Stimulated activated CD8-positive, alpha-beta memory T cell treated with anti-CD3 and anti-CD28 coated beads, Interleukin-7, amount 100 ng/mL, for 1 hour (primary cell): ENCODE measurements around the gene ATRNL1.

Source experiments
- DNase-seq, 2 donors: peaks; one replicate each; pipeline ENCODE4 v3.0.0-alpha.2; 2020; ENCODE audit warnings: low read depth in 2 of 2

ATRNL1 gene

GRCh38 chr10:115951242-115951641 lies 858.1 kb downstream of the ATRNL1 start:
- no peak for DNase-seq

DNA sequence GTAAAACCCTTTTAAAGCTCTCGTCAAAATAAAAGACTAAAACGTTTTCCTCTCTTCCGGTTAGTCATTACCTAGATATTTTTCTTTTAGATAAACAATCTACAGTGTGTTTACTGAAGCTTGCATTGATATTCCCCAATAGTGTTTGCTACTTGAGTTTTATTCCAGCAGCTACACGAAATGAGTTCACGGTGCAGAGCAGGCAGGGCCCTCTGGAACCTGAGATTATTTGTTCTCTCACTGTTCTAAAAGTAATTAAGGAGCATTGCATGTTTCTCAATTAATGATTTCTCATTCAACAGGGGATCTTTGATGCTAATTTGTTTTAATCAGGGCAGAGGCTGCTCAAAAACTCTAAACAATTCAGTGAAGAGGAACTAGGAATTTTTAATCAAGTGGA lies 860.1 kb downstream of the ATRNL1 start:
- no peak for DNase-seq

GRCh38 chr10:115953968-115954367 lies 860.8 kb downstream of the ATRNL1 start:
- no peak for DNase-seq

- no peak for DNase-seq
These were observed 863.3 kb downstream of the ATRNL1 start for GRCh38 chr10:115956225-115957011.

GRCh38 chr10:115957012-115957399 lies 863.8 kb downstream of the ATRNL1 start:
- DNase-seq: no peak

DNA sequence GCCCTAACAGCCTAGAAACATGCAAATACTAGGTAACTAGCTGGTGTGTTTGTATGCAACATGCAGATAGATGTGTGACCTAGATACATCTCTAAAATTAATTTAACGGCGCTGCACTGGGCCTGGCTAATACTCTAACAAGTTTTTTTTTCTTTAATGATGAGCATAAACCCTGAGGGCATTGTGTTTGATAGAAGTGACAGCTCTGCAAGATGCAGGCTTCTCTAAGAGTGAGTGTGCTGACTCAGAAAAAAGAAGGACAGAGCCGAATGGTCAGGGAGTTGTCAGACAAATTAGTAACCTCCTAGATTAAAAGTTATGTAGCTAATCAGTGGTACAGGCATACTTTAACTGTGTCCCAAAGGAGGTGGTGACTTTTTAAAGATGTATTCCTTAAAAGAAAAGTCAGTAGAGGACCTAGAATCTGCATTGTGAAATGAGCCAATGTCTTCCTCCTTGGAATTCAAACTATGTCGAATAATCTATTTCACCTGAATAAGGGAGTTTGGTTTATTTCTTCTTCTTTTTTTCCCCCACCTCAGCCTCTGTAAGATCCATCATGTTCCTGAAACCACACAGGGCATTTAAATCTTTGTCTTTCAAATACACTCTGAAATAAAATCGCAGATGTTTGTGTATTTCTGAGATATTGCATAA lies 864.7 kb downstream of the ATRNL1 start:
- DNase-seq: no peak

DNA sequence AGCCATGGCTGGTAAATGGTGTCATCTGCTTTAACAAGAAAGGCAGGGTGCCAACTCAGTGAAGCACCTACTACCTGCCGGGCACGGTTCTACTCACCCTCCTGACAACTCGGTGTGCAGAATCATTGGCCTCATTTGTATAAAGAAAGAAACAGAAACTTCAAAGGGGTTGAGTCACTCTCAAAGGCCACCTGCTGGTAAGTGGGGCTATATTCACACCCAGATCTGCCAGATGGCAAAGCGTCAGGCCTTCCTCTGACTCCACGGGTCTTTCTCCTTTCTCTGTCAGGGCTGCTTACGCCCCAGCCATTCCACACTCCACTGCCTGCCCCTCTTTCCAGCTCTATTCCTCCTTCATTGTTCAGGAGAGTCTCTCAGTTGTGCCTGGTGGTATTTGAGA lies 870.7 kb downstream of the ATRNL1 start:
- DNase-seq: no peak

DNA sequence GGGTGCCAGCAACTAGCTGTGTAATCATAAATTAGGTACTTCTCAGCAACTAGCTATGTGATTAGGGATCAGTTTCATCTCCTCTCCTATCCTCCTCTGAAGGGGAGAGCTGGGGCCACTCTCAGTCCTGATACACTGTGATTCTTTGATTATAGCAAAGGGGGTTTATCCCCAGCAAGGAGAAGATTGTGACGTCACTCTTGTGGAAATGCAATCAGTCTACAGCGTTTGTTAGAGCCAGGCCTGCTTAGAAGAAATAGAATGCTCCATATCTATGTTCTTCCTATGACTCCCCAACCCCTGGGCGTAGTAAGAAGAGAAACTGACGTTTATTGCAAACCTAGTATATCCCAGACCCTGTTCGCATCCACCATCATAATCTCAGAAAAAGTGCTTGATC lies 871.7 kb downstream of the ATRNL1 start:
- no peak for DNase-seq

GRCh38 chr10:115965376-115965775 lies 872.2 kb downstream of the ATRNL1 start:
- DNase-seq: no peak

DNA sequence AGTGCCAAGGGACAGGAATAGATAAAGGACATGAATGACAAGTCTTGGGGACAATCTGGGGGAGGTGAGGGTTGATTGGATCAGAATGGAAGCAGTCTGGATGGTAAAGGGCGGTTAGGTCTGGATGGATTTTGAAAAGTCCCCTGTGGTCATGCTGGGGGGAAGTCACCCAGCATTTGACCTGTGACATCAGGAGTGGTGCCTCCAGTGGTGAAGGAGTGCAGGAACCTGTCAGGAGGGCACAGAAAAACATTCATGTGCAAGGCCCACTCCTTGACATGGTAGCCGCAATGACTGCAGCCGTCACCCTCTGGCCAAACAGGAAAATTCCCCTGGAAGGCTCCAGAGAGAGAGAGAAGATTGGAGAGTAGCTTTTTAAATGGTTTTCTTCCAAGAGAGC lies 875.1 kb downstream of the ATRNL1 start:
- DNase-seq: no peak

GRCh38 chr10:115969591-115969990 lies 876.4 kb downstream of the ATRNL1 start:
- no peak for DNase-seq

- no peak for DNase-seq
These were observed 878.8 kb downstream of the ATRNL1 start for GRCh38 chr10:115971921-115972320.

DNA sequence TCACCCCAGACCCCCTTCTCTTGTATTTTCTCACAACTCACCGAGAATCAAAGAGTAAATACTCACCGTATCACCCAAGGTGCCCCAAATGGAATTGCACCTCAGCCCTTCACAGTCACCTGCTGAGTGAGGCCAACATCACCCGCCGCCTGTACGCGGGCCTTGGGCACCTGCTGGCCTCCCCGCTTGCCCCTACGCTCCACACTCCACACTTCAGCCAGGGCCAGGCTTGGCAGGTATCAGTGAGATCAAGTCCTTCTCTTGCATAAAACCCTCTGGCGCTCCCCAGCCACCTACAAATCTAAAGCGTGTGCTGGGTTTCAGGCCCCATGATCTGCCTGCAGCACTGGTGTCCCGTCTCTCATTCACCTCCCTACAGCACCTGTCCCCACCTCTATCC lies 879.3 kb downstream of the ATRNL1 start:
- DNase-seq: no peak

DNA sequence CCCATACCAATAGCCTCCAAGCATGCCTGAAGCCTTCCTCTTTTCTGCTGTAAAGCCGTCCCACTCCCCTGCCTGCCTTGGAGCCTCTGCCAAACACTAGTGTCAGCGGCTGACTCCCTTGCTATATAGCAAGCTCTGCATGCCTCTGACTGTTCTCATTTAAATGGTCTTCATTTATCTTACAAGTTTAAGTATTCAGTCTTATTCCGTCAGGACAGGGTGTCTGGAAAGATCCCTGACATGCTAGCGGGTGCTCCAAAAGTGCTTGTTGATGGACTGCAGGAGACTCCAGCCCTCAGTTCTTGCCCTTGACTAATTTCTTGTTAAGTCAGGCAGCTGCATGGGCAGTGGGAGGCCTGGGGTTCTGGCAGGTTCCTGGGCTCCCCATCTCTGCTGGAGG lies 881.2 kb downstream of the ATRNL1 start:
- DNase-seq: no peak

GRCh38 chr10:115974816-115975430 lies 881.8 kb downstream of the ATRNL1 start:
- DNase-seq: no peak

DNA sequence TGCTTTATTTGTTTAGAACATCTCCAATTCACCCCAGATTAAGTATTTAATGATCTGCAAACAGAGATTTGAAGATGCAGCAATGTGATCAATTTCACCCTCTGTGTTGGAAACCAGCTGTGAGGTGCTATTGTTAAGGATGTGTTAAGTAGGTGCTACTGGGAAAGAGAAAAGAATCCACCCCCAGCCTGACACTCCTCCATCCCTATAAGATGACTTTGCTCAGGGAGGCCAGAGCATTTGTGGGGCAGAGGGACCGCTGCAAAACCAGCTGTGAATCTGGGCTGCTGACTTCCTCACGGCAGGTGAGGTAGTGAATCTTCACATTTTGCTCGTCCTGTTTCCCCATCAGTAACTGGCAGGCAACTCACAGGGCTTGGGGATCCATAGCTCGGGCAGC lies 882.3 kb downstream of the ATRNL1 start:
- no peak for DNase-seq

DNA sequence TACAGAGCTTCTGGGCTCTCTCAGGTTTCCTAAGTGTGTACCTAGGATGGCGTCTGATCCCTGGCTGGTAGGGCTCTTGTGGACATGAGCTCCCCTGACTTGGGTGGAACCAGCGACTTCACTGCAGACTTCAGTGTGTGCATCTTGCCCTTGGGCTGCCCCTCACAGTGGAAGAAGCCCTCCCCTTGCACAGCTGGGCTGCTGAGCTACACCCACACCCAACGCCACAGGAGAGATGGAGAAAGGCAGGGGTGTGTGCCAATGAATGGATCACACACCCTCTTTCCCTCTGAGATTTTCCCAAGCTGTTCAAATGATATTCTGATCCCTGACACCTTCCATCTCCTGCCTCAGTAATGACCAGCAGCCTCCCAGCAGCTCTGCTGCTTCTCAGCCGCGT lies 883.2 kb downstream of the ATRNL1 start:
- no peak for DNase-seq

DNA sequence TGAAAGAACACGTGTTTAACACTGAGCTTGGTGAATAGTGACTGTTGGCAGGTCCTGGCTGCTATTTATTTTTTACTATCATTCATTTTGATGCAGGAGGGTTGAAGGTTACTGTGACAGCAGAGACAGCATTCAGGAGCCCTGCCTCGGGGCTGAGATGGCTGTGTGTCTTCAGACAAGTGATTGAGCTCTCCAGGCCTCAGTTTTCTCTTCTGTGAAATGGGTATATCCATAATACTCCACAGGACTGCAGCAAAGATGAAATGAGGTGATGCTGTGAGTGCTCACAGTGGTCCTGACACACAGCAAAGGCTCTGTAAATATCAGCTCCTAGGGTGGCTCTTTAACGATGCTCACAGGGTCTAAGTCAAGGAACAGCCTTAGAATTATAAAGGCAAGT lies 884.7 kb downstream of the ATRNL1 start:
- DNase-seq: no peak

GRCh38 chr10:115979576-115979975 lies 886.4 kb downstream of the ATRNL1 start:
- DNase-seq: no peak

DNA sequence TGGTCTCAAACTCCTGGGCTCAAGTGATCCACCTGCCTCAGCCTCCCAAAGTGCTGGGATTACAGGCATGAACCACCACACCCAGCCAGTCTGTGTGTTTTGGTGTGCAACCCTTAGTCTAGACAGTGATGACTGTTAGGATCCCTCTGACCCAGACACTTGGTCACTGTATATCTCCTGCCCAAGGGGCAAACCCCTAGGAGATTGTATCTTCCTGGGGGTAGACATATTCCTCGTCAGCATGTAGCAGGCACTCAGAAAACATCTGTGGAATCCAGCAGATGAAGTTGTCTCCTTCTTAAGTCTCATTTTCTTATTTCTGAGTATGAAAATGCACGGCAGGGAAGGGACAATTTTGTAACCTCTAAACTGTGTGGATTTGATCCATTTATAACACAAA lies 887.3 kb downstream of the ATRNL1 start:
- DNase-seq: no peak

GRCh38 chr10:115981081-115981480 lies 887.9 kb downstream of the ATRNL1 start:
- DNase-seq: no peak

DNA sequence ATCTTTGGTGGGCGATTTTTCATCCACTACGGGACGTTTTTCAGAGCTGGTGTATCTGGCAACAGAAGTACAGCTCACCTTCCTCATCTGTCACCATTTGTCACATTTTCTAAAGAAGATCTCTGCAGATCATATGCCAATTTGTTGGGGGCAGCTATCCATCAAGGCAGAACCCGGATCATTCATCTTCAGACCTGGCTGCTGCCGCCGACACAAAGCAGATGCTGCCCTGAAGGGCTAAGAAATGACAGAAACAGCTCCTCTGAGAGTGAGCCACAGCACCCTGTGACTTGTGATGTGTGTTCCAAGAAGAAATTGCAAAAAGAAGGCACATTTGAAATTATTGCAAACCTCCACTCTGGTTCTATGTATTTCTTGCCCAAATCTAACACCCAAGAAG lies 888.9 kb downstream of the ATRNL1 start:
- DNase-seq: no peak

GRCh38 chr10:115982526-115982925 lies 889.4 kb downstream of the ATRNL1 start:
- DNase-seq: no peak
